Femur (tissue), 1 donor: ENCODE results near the gene TRIM42.
A peak's percentile ranks its signal among the peaks of the same experiment; 100 is the strongest.

Experiments used
- DNase-seq: peaks from one replicate; pipeline ENCODE4 v3.0.0-alpha.2; 2017

The TRIM42 gene

DNA sequence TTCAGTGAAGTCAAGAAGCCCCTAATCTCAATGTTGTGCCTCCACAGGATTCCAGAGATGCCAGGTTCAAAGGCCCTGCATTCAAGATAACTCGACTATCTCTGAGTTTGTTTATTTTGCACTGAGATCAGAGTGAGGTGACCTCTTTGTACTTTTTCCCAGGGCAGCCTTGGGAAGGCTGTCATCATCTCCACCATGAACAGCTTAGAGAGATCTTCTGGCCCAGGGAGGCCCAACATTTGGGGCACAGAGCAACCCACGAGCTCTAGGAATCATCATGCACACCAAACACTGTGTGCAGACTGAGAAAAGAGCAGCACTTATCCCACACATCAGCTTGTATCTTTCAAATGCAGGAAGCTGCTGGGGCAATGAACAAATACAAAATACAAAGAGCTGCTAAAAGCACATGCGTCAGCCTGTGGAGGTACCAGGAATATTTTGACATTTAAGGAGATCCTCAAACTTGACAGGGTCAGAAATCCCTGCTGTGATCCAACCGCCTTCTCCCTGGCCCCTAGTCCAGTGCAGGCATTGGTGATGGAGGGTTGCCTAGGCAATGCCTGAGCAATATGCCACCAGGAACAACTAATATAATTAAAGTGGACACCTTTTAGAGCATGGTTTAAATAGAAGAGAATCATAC lies 33.6 kb downstream of the TRIM42 start:
- no peak for DNase-seq

- DNase-seq, result no peak
Measured at GRCh38 chr3:140712301-140712700, 34.4 kb downstream of the TRIM42 start.

DNA sequence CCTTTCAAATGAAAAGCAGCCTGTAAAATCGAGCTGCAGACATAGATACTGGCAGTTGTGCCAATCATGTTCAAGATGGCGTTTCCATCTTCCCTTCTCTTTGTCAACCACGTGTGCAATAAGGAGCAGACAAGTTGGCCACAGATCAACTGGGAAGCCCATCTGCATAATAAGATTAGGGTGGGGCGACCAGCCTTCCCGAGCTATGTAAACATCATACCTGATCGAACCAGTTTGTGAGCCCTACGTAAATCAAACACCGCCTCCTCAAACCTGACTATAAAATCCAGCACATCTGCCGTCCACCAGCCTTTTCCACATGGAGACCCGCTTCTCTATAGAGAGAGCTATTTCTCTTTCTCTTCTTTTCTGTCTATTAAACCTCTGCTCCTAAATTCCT lies 37.2 kb downstream of the TRIM42 start:
- no peak for DNase-seq

- DNase-seq, result no peak
Measured at GRCh38 chr3:140717921-140718320, 40.1 kb downstream of the TRIM42 start.

DNA sequence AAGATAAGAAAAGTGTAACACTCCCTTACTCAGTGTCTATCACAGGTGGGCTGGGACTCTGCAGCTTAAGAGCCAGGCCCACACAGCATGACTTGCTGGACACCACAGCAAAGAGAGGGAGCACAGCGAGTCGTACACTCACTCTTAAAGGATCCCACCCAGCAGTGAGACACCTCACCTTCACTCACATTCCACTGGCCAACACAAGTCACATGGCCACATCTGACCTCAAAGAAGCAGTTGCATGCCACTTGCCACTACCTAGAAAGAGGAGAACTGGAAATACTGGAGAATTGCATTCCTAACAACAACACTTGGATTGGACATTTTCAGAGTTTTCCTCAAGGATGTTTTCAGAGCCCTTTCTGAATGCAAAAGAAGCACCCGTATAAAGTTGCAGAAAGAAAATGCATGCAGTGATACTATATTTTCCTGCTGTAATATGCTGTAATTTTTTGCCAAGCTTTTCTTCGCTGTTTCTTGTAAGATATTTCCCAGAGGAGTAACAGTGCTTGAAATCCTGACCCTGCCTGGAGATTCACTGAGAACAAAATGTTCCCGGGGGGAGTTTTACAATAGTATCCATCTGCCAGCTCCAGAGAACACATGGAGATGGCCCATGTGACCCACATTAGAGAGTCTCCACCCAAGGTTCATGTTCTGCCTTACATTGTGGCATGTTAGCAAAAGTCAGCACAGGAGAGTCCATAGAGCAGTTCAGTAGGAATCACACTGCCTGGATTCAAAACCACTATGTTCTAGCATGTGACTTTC lies 42.2 kb downstream of the TRIM42 start:
- DNase-seq, result peak; percentile 40

DNA sequence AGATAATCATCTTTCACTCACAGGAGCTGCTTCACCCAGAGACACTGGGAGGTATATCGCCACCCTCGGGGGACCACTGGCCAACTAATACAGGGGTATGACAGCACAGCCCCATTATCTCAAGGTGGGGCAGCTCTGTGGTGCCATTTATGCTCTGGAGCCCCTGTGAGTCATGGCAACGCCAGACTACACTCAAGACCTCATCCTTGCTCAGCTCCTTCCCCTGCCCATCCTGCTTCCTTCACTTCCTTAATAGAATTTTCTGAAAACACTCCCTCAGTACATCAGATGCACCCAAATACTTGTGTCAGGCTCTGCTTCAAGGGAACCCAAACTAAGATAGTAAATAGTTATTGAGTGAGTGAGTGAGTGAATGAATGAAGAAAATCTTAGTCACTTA lies 45.7 kb downstream of the TRIM42 start:
- no peak for DNase-seq

DNA sequence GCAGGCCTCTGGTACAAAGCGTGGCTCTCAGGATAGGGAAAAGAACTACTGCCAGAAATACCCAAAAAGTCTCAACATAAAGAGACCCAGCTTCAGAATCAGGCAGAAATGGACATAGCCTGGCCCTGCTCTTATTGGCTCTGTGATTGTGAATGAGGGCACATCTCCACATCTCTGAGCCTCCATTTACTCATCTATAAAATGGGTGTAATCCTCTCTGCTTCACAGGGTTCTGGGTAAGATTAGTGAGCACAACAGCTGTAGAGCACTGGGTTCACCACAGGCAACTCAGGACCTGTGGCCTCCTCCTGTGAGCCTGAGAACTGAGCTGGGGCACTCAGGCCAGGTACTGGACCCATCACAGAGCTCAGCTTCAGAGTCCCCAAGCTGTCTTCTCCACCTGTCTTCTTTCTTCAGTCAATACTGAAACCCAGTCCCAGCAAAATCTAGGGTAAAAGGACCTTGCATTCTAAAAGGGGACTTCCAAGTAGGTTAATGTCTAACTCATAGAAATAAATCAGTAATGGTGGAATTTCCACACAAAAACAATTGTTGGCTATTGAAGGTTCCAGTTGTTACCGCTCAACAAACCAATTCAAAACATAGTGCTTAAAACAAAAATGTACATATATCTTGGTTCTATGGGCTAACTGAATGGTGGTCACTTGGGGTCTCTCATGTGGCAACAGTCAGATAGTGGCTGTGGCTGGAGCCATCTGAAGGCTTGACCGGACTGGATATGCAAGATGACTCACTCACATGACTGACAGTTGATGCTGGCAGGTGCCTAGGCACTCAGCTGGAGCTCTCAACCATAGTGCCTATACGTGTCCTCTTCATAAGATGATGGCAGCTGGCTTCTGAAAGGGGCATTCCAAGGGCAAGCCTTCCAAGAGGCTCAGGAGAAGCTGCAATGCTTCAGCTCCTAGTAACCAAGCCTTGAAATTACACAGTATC lies 47.3 kb downstream of the TRIM42 start:
- DNase-seq, result no peak

- no peak for DNase-seq
Measured at GRCh38 chr3:140726066-140726465, 48.2 kb downstream of the TRIM42 start.

- no peak for DNase-seq
Measured at GRCh38 chr3:140727886-140728285, 50.0 kb downstream of the TRIM42 start.

GRCh38 chr3:140731440-140732119 lies 53.7 kb downstream of the TRIM42 start:
- DNase-seq, result no peak

- no peak for DNase-seq
Measured at GRCh38 chr3:140733623-140734022, 55.8 kb downstream of the TRIM42 start.

GRCh38 chr3:140736863-140737460 lies 59.1 kb downstream of the TRIM42 start:
- peak; percentile 41 for DNase-seq

GRCh38 chr3:140742116-140742515 lies 64.3 kb downstream of the TRIM42 start:
- no peak for DNase-seq

DNA sequence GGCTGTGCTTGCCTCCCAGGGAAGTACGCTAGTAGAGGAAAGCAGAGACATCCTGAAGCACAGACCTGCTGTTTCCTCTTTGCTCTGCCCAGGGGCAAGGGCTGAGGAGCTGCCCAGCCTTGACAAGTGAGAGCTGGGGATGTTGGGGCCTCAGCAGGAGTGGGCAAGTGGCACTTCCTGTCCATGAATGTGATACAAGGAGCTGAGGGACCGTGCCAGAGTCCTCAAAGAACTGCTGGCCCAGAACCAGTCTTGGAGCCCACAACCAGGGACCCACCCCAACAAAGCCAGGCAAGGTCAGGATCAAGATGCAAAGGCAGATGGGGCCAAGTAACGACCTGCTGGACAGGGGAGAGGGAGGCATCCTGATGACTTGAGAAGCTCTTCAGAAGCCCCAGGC lies 70.3 kb downstream of the TRIM42 start:
- no peak for DNase-seq

DNA sequence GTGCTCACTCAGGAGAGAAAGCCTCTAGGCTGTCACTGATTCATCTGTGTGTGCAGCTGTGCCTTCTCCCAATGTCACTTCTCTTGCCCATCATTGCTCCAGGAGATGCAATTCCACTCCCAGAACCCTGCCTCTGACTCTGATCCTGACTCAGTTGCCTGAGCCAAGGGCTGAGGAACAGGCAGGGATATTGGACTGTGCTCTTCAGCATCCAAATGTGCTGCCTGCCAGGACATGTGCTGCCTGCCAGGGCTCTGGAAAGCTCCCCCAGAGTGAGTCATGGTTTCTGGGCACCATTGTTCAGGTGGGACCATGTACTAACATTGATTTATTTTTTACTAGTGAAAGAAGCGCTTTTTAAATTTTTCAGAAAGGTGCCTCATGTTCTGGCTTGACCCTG lies 71.0 kb downstream of the TRIM42 start:
- no peak for DNase-seq
